Measurements from ENCODE around the gene MGAT5B.

MGAT5B gene

DNA sequence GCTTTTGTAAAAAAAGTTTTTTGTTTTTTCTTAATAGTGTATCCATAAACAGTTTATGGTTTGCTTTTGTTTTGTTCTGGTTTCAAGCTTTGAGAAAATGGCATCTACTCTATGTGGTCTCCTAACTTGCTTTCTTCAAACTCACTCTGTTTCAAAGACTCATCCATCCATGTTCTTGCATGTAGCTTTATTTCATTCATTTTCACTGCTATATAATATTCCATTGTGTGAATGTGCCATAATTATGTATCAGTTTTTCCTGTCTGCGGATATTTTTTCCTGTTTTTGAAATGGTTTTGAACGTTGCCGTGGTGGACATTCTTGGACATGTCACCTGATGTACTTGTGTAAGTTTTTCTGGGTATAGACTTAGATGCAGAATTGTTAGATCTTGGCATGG lies 39.1 kb downstream of the MGAT5B start:
- no peak for DNase-seq

DNA sequence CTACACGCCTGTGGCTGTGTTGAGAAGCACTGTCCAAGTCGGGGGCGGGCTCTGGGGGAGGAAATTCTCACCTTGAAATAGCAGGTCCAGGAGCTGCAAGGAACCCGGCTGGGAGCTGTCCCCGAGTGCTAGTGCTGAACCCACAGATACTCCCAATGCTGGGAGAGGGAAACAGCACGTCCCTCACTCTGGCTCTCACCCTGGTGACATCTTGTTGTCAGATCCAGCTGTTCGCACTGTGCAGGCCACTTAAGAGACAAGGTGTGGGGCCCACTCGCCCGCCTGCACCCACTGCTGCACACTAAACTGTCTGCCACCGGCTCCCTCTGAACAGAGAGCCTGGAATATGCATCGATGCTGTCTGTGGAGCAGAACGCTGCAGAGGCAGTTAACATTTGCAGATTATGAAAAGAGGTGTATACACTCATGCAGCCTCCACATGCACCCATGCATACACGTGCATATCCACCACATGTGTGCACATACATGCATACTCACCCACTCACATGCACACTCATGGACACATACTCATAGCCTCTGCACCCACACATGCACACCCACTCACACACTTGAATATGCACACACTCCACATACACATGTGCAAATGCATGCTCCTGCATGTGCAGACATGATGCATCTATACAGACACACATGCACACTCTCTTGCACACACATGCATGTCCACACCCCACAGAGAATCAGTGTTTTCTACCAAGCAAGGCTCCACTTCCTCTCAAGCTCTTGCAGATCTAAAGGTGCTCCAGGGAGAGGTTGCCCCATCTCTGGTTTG lies 42.0 kb downstream of the MGAT5B start:
- DNase-seq: peak; percentile 30

DNA sequence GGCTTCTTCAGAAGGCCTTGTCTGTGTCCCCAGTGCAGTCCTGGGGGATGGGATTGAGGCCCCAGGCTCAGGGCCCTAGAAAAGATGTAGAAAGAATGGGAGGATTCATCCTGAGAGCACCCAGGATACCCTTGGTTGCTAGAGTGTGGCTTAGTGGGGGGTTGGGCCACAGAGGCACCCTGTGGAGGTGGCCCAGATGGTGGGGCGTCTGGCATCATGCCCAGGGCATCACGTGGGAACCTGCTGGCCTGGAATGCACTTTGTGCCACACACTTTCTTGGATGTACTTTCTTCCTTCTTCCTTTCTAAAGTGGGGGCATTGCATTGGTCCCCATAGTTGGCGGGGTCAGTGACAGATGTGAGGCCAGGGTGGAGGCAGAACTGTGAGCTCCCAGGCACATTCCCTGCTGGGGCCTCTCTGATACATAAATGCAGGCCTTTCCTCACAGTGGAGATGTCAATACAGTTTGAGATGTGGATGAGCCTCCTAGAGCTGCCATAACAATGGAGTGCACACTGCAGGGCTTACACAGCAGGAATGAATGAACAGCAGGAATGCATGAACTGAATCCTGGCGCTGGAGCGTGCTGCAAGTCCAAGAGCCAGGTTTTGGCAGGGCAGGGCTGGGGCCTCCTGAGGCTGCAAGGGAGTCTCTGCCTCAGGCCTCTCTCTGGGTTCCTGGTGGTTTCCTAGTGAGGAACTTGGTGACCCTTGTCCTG lies 43.3 kb downstream of the MGAT5B start:
- no peak for DNase-seq

DNA sequence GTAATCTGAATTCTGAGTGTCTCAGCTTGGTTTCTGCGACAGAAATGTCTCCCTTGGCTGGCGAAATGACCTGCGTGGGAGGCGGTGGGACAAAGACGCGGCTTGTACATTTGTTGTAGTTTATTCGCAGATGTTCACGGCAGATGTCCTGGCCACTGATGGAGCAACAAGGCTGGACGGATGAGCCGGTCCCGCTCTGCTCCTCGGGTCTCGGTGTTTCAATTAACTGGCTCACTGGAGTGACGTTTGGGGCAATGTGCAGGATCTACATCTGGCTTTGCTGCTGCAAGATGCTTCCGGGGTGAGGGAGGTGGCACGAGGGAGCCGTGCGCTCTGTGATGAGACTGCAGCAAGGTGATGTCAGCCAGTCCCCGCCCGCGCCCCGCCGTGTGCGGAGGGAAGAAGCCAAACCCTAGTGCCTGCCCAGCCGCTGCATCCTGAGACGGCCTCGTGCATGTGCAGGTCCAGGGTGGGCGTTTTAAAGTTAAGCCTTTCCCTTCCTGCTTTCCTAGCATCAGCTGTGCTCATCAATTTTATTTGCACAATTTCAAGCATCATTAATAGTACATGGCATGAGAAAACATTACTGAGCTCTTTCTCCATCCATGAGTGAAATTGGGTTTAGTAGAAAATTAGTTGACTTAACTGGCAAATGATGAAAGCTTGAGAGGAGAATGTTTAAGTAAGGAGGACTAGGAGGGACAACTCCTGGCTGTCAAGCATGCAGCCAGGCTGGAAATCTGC lies 44.4 kb downstream of the MGAT5B start:
- no peak for DNase-seq

DNA sequence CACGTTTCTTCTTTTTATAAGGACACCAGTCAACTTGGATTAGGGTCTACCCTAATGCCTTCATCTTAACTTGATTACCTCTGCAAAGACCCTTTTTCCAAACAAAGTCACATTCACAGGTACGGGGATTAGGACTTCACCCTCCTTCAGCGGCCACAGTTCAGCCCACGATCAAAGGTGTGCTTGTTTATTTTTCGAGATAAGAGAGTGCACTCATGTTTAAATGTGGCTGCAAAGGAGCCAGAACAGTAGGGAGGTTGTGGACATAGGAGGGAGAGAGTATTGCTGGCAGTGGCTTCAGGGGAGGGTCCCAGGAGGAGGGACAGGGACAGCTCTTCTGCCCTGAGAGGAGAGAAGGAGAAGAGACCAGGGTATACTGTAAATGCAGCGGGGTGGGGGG lies 46.7 kb downstream of the MGAT5B start:
- DNase-seq: no peak

DNA sequence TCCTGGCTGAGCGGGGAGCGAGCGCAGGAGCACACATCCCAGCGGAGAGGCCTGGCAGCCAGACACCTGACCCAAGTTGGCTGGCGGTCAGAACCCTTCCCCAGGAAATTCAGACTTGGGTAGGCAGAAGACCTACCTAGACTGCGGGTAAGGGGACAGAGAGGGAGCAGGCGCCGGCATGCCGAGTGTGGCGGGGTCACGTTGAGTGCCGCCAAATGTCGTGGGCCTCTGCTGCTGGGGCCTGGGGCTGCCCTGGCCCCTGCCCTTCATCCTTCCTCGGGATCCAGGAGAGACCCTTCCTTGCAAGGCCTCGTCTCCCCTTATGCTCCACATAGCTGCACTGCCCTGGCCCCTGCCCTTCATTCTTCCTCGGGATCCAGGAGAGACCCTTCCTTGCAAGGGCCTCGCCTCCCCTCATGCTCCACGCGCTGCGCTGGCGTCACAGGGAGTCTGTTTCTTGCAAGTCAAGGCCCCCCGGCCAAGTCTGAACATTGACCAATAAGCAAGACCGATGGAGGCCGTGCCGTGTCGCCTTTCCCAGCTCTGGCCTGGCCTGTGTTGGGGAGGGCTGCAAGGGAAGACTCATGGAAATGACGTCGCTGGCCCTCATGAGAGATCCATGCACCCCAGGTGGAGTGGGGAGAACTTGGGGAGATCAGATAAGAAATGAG lies 47.8 kb downstream of the MGAT5B start:
- no peak for DNase-seq

DNA sequence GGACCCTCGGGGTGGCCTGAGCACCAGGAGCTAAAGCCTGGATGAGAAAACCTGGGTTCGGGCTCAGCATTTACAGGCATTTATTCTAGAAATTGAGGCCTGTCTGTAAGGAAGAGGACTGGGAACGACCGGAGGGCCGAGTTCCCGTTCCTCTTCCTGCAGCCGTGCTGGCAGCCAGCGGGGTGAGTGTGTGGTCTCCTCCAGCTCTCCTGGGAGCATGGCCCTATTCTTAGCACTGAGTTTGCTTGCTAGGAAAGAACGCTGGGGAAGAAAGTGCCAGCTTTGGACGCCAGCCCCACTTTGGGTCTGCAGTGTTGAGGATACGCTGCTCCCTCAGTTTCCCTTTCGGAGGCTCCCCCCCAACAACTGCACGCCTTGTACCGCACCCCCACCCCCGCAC lies 49.6 kb downstream of the MGAT5B start:
- no peak for DNase-seq

DNA sequence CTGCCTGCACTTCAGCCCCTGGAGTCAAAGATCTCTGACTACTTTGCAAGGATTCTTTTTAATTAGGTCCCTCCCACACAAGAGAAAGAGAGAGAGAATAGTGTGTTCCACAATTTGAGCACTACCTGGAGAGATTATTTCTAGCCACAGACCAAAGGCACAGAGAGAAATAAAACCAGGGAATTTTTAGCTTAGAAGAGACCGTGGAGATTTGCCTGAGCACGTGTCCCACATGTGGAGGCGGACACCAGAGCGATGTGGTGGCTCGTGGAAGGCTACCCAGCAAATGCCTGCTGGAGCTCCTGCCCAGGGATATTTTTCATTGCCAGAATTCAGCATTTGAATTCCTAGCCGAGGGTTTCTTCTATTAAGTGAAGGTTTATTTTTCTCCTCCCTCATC lies 50.6 kb downstream of the MGAT5B start:
- no peak for DNase-seq

DNA sequence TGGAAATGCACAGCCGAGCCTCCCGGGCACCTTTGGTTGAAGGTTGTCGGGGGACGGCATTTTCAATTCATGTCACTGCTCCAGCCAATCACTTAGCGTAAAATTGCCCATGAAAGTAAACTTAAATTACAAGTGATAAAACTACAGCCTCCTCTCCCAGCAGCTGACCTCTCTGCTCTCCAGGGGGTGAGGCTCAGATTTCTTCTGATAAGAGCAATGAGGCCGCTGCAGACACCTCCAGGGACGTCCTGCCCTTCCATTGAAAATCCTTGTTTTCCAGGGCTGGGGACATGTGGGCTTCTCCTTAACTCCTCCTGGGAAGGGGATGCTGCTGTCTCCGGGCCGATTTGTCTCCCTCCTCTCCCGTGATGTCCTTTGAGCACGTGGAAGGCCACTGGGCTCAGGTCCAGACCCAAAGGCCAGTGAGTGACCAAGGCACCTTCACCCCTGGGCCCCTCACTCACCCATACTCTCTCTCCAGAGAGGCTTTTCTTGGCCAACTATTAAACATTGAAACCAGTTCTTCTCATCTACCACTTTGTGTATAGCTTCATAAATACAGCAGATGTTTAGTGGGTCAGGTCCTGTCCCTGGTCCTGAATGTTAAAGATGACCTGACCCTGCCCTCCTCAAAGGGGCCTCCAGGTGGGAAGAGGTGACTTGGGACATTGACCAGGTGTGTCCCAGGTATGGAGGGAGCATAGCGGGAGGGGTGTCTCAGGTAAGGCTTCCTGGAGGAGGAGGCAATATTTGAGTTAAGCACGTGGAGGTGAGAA lies 52.3 kb downstream of the MGAT5B start:
- DNase-seq: no peak

DNA sequence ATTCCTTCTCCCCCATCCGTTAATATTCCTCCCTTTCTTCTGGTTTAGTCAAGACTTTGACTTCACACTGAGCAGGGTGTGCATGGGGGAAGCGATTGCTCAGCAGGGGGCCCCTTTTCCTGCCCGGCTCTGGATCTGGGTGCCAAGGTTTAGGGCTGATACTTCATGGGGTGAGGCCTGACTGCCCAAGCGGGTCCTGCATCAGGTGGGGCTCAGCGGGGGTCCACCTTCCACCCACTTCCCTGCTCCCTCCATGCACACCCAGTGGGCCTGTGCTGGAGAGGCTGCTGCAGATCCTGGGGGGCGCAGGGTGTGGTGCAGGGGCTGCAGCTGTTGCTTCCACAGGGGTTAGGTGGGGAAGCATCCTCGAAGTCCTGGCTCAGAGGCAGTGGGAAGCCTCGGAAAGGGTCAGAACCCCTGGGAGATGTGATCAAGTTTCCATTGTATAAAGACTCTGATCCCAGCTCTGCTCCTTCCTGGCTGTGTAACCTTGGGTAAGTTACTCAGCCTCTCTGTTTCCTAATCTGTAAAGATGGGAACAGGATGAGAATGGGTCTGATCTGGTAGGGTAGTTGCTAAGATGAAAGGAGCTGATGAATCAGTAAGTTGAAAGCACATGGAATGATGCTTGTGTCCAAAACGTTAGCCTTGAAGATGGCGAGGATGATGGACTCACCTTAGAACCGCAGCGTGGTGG lies 53.3 kb downstream of the MGAT5B start:
- no peak for DNase-seq

DNA sequence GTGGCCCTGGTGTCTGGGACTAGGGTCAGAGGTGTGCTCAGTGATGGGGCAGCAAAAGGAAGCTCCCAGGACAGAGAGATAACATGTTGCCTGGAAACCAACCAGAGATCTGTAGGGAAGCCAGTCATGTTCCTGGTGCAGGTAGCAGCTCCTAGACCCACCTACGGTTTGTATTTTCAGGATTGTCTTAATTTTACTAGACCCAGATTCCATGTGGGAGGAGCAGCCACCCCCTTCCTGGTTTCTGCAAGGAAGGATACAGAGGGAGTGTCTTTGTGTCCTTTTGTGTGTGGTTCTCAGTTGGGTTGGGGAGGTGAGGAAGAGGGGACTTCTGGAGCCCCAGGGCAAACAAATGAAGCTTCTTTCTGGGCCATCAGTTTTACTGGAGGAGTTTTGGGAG lies 53.9 kb downstream of the MGAT5B start:
- DNase-seq: no peak

DNA sequence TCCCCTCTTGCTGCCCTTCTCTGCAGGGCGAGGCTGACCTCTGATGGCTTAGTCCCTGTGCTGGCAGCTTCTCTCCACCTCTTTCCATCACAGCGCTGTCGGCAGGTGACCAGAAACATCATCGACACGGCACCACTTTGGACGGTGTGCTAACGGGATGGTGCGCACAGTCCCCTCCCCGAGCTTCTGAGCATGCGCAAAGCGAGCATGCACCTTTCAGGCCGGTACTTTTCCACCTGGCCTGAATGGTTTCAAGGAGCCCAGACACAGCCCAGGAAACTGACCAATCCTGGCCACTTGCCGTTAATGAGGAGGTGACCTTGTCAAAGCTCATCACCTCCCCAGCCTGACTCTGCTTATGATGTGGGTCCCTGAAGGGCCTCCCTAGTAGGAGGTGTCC lies 54.8 kb downstream of the MGAT5B start:
- no peak for DNase-seq

DNA sequence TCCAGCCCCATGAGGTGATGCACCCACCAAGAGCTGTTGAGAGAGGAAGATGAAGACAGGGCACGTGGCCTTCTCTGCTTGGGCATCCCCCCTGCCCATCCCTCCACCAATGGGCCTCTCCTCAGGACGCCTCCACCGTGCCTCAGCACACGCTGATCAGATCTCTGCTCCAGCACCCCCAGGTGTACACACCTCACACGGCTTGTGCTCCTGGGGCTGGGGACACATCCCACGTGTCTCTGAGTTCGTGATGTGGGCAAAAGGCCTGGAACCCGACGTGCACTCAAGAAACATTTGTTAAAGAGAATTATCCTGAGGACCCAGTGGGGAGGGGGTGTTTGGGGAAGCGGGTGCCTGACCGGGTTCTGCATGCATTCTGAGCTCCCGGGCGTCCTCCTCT lies 55.3 kb downstream of the MGAT5B start:
- no peak for DNase-seq

DNA sequence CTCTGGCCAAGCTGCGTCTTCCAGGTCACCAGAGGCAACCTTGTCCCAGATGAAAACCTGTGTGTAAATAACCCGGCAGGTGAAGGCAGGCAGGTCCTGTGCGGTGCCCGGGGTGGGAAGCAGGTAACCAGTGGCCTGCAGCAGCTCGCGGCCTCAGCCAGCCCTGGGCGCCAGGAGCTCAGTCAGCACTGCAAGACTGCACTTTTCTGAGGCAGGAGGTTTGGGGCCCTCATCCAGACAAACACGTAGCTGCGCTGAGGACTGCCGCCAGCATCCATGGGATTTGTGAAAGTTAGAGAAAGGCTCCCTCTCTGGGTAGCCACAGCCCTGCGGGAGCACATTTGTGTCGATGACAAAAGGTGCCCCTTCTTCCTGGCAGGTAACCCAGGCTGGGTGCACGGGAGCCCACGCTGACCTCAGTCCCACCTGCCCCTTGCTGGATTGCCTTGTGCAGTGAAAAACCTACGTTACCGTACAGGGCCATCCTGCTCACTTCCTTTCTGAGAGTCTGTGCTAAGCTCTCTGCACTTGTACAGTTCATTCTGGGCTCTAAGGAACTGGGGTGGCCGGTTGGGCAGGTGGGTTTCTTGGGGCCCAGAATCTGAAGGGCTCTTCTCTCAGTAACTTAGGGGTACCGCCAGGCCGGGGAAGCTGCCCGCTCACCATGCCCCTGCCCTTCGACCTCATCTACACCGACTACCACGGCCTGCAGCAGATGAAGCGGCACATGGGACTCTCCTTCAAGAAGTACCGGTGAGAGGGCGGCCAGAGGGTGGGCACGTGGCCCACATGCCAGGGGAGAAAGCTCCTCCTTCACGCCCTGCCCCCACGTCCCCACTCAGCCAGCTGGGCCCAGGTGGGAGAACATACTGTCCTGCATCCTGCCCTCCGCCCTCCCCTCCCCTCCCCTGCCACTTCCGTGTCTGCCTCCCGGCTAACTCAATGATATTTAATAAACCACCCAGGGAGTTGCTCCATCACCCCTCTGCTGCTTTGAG lies 56.4 kb downstream of the MGAT5B start:
- no peak for DNase-seq

DNA sequence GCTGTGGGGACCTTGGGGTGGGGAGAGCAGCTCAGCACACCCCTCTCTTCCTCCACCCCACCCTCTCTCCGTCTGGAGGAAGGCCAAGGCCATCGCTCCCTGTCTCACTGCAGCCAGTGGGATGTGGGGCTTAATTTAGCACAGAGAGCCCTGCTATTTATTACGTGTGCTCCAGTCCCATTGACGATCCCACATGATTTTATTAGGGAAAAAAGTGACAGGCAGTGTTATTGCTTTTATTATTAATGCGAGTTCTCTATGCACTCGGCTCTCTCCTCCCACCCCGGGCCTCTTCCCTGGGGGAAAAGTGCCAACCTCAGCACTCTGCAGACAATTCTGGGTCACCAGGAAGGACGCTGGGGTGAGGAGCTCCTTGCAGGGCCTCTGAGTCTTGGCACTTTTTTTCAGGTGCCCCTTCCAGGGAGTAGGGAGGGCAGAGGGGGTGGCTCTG lies 57.3 kb downstream of the MGAT5B start:
- no peak for DNase-seq

DNA sequence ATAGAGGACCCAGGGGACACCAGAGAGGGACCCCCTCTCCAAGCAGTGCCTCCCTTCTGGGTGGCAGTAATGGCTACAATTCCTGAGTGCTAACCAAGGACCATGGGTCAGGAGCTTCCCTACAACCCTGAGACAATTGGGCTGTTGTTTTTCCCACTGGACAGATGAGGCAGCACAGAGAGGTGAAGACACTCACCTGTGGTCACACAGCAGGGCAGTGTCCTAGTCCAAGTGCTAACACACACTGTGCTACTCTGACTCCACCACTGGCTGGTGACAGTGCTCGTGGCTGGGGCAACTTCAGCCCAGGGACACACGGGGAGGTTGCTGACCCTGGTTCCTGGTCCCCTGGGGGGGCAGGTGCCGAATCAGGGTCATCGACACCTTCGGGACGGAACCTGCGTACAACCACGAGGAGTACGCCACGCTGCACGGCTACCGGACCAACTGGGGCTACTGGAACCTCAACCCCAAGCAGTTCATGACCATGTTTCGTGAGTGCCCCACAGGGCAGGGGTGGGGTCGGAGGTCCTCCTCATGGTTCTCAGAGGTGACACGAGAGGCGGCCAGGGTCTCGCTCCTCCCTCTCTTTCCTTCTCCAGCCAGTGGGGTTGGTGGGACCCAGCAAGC lies 58.1 kb downstream of the MGAT5B start:
- no peak for DNase-seq

DNA sequence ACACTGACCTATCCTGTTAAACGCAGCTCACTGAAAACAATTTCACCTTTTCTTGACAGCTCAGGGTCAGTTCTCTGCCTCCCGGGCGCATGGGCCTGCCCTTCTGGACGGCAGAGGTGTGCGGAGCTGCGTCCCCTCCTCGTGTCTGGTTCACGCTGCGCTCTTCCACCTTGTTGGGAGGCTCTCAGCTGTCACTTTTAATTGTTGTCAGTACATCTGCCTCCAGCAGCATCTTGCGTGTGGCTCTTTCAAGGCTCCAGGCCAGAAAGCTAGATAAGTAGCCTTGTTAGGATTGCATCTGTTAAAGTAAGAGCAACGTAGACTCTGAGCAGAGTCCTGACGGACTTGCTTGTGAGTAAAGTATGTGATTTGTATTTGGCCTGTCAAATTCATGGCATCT lies 59.4 kb downstream of the MGAT5B start:
- DNase-seq: no peak

DNA sequence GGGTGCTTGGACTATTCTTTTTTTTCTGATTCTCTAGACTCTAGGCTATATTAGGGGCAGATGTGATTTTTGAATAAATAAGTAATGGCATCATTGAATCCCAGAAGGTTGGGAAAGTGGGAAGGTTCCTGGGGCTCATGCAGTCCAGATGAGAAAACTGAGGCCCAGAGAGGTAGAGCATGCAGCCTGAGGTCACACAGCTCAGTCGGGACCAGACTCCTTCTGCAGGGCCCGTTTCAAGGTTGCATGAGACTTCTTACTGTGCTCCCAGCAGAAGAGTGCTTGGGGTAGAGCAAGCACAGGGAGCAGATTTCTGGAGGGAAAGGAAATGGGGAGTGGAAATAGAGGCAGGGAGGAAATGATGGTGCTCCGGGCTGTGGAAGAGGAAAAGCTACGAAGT lies 59.8 kb downstream of the MGAT5B start:
- DNase-seq: no peak

DNA sequence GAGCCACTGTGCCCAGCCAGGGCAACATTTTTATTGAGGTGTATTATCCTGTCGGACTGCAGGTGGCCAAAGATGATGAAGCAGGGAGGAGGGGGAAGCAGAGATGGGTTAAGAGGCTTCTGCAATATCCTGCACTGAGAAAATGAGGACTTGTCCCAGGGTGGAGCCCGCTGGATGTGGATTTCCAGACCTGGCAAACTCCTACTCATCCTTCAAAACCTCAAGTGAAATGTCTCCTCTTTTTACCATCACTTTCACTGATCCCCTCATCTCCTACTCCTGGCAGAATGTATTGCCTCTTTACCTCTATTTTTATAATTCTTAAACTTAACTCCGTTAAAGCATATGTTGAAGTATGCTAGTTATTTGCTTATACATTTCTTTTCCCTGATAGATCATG lies 60.9 kb downstream of the MGAT5B start:
- DNase-seq: no peak

DNA sequence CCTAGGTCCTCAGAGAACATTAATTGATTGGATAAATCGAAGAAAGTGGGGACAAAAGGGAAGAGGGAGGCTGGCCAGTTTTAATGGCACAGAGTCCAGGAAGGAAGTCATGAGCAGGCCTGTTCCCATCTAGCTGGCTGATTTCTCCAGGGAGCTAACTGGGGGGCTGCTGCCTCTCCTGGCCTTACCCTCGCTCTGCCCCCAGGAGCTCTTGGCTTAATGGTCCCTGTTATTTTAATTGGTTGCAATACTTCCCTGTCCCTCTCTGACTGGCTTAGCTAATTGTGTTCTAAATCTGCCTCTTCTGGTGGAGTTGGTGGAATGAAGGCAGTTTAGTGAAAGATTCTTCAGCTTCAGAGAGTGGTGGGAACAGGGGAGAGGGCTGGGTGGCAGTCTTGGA lies 61.4 kb downstream of the MGAT5B start:
- DNase-seq: no peak

Data from CD4-positive, alpha-beta T cell treated with Interleukin-17A for 4 hours (primary cell).